ENCODE data around the gene REPS1. TPM values are rescaled to one million over a fixed set of nuclear protein-coding genes. Genes with fewer than 3 reads are reported as not detected.

REPS1 gene
- total RNA-seq, 1 experiment from 2014 or later: 55.1 TPM

DNA sequence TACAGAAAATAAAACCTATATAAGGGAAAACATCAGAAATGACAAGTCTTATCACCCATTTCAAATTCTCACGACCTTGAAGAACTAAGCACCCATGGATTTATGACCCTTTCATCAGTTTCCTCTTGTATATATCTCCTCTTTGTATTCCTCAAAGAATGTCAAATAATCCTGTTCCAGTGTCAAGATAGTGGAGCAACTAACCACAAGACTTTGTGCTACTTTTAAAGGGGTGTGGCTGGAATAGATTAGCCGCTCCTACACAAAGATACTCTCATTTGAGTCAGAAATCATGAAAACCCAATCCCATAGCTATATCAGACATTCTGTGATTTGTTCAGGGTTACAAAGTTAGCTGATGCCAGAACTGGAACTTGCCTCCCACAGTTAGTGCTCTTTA is 6.6 kb downstream of the REPS1 start (continued):
- no peak for TF ChIP-seq JAZF1 (CRISPR knock-in tag; IDR thresholded peaks at IDR 0.05)

DNA sequence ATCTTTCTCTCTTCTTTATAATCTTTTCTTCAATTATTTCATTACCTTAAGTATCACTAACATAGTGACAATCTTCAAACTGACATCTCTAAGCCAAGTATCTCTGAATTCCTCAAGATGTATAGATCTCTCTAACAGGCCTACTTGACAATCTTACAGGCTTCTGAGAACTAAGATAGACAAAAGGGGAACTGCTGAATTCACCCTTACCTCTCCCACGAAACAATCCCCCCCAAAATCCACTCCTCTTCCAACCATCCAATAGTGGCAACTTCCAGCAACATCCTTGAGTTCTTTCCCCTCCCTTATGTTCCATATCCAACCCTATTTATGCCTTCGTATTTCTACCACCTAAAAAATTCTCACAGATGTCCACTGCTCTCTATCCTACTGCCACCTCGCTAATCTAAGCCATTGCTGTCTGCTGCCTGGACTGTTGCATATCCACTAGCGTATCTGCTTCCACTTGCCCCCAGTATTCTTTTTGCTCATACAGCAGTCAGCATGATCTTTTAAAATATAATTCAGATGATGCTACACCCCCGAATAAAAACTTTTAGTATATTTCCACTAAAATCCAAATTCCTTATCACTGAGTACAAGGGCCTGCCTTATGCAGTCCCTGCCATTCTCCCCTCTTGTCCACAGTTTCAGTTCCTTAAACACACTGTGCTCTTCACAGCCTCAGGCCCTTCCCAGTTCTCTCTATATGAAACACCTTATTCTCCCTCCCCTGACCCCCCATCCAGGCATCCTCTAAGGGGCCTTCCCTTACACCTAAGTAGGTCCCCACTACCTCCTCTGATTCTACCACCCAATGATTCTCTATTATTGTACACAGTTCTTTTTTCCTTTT is 8.0 kb downstream of the REPS1 start:
- POLR2A ChIA-PET: interaction anchor here (0.7 kb wide), 2 partner anchors 145 to 162 kb away, joined by 3 to 12 read pairs; no protein-coding TSS in a partner anchor
- Mint-ChIP-seq H3K27me3 (ENCODE audit: low read depth) (no peaks in the 10 kb centered on the region), H3K27ac (peak overlapping the region; percentile 26), H3K9me3 (no peaks in the 10 kb centered on the region), H3K4me1 (peaks cover 56% of the 10 kb centered on the region), H3K36me3 (no peaks in the 10 kb centered on the region), H3K4me3 (no peak overlapping the region)
- CTCF ChIA-PET: no interaction called here
- no peak for ATAC-seq
- no peak for TF ChIP-seq PRRX2 (CRISPR knock-in tag; IDR thresholded peaks at IDR 0.05)
- TF ChIP-seq CREM (CRISPR knock-in tag; IDR thresholded peaks at IDR 0.05): no peak
- no peak for DNase-seq (ENCODE audit: low spot score)

DNA sequence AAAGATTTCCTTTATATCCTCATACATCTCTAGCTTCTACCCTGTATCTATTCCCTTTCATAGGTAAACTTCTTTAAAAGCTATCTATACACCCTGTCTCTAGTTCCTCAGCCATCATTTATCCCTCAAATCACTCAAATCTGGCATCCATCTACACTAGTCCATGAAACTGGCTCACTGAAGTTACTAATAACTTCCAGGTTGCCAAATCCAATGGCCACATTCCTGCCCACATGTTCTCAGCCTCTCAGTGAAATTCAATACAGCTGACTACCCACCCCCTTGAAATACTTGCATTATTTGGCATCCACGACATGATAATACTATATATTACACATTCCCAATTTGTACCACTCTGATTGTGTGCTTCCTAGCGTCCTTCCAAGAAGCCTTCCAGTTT is 8.7 kb downstream of the REPS1 start:
- ChIA-PET CTCF (no interaction called here), POLR2A (interaction anchor here (0.7 kb wide), 1 partner anchor 162 kb away, joined by 12 read pairs; no protein-coding TSS in a partner anchor)
- DNase-seq (ENCODE audit: low spot score) (no peak), ATAC-seq (no peak)
- Mint-ChIP-seq H3K27ac (peak overlapping the region; percentile 20; the same call in 1 of the 2 replicates), H3K36me3 (no peaks in the 10 kb centered on the region), H3K4me3 (no peak overlapping the region), H3K4me1 (peaks cover 61% of the 10 kb centered on the region), H3K27me3 (ENCODE audit: low read depth) (no peaks in the 10 kb centered on the region), H3K9me3 (no peaks in the 10 kb centered on the region)
- TF ChIP-seq, protein P1, sequence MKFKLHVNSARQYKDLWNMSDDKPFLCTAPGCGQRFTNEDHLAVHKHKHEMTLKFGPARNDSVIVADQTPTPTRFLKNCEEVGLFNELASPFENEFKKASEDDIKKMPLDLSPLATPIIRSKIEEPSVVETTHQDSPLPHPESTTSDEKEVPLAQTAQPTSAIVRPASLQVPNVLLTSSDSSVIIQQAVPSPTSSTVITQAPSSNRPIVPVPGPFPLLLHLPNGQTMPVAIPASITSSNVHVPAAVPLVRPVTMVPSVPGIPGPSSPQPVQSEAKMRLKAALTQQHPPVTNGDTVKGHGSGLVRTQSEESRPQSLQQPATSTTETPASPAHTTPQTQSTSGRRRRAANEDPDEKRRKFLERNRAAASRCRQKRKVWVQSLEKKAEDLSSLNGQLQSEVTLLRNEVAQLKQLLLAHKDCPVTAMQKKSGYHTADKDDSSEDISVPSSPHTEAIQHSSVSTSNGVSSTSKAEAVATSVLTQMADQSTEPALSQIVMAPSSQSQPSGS (CRISPR knock-in tag; IDR thresholded peaks at IDR 0.05; ENCODE audit: borderline replicate concordance, low read depth): no peak
- no peak for TF ChIP-seq SP1 (CRISPR knock-in tag; conservative IDR thresholded peaks at IDR 0.05)

DNA sequence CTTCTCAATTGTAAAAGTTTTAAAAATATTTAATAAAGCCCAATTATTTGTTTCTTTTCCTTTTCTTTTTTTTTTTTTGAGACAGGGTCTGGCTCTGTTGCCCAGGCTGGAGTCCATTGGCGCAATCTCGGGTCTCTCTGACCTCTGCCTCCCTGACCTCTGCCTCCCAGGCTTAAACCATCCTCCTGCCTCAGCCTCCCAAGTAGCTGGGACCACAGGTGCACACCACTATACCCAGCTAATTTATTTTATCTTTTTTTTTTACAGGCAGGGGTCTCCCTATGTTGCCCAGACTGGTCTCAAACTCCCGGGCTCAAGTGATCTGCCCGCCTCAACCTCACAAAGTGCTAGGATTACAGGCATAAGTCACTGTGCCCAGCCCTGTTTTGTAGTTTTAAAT is 9.8 kb downstream of the REPS1 start:
- ChIA-PET CTCF (no interaction called here), POLR2A (interaction anchor here (1.0 kb wide), 1 partner anchor 9 kb away, joined by 3 read pairs; no protein-coding TSS in a partner anchor)
- Mint-ChIP-seq H3K27ac (no peak overlapping the region), H3K4me3 (no peak overlapping the region), H3K4me1 (peaks cover 69% of the 10 kb centered on the region), H3K36me3 (no peaks in the 10 kb centered on the region), H3K9me3 (no peaks in the 10 kb centered on the region), H3K27me3 (ENCODE audit: low read depth) (no peaks in the 10 kb centered on the region)
- DNase-seq (ENCODE audit: low spot score) (no peak), ATAC-seq (no peak)
- TF ChIP-seq GTF2I (CRISPR knock-in tag; conservative IDR thresholded peaks at IDR 0.05) (0 out of 2 replicates have a peak, but pooled peaks have one; percentile 51), OVOL2 (CRISPR knock-in tag; IDR thresholded peaks at IDR 0.05; ENCODE audit: borderline replicate concordance) (no peak), ZNF121 (CRISPR knock-in tag; IDR thresholded peaks at IDR 0.05) (peak; percentile 90)

DNA sequence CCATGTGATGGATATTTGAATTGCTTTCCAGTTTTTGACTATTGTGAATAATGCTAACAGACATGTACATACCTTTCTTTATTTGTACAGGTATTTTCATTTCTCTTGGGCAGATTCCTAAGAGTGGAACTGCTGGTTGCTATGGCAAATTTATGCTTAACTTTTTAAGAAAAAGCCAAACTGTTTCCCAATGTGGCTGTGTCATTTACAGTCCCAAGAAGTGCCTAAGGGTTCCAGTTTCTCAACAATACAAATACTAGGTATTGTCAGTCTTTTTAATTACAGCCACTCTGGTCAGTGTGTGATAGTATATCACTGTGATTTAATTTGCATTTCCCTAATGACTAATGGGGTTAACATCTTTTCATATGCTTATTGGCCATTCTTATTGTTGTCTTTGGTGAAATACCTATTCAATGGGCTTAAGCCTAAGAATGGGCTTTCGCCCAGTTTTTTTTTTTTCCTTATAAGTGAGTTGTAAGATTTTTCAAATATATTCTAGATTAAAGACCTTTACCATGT is 10.3 kb downstream of the REPS1 start:
- Mint-ChIP-seq H3K27ac (no peak overlapping the region), H3K9me3 (no peaks in the 10 kb centered on the region), H3K27me3 (ENCODE audit: low read depth) (no peaks in the 10 kb centered on the region), H3K36me3 (no peaks in the 10 kb centered on the region), H3K4me3 (no peak overlapping the region), H3K4me1 (peaks cover 74% of the 10 kb centered on the region)
- peak; percentile 73 for ATAC-seq
- no peak for DNase-seq (ENCODE audit: low spot score)
- ChIA-PET POLR2A (interaction anchor here (1.0 kb wide), 1 partner anchor 9 kb away, joined by 3 read pairs; no protein-coding TSS in a partner anchor), CTCF (interaction anchor here (1.0 kb wide), 1 partner anchor 10 kb away, joined by 6 read pairs; the partner anchor contains the start of gene REPS1)
- no peak for TF ChIP-seq ZNF138 (CRISPR knock-in tag; conservative IDR thresholded peaks at IDR 0.05)
- TF ChIP-seq ATF1 (CRISPR knock-in tag; IDR thresholded peaks at IDR 0.05): no peak
- TF ChIP-seq, protein P2, sequence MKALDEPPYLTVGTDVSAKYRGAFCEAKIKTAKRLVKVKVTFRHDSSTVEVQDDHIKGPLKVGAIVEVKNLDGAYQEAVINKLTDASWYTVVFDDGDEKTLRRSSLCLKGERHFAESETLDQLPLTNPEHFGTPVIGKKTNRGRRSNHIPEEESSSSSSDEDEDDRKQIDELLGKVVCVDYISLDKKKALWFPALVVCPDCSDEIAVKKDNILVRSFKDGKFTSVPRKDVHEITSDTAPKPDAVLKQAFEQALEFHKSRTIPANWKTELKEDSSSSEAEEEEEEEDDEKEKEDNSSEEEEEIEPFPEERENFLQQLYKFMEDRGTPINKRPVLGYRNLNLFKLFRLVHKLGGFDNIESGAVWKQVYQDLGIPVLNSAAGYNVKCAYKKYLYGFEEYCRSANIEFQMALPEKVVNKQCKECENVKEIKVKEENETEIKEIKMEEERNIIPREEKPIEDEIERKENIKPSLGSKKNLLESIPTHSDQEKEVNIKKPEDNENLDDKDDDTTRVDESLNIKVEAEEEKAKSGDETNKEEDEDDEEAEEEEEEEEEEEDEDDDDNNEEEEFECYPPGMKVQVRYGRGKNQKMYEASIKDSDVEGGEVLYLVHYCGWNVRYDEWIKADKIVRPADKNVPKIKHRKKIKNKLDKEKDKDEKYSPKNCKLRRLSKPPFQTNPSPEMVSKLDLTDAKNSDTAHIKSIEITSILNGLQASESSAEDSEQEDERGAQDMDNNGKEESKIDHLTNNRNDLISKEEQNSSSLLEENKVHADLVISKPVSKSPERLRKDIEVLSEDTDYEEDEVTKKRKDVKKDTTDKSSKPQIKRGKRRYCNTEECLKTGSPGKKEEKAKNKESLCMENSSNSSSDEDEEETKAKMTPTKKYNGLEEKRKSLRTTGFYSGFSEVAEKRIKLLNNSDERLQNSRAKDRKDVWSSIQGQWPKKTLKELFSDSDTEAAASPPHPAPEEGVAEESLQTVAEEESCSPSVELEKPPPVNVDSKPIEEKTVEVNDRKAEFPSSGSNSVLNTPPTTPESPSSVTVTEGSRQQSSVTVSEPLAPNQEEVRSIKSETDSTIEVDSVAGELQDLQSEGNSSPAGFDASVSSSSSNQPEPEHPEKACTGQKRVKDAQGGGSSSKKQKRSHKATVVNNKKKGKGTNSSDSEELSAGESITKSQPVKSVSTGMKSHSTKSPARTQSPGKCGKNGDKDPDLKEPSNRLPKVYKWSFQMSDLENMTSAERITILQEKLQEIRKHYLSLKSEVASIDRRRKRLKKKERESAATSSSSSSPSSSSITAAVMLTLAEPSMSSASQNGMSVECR (CRISPR knock-in tag; IDR thresholded peaks at IDR 0.05; ENCODE audit: borderline replicate concordance): no peak
- TF ChIP-seq, protein P3, sequence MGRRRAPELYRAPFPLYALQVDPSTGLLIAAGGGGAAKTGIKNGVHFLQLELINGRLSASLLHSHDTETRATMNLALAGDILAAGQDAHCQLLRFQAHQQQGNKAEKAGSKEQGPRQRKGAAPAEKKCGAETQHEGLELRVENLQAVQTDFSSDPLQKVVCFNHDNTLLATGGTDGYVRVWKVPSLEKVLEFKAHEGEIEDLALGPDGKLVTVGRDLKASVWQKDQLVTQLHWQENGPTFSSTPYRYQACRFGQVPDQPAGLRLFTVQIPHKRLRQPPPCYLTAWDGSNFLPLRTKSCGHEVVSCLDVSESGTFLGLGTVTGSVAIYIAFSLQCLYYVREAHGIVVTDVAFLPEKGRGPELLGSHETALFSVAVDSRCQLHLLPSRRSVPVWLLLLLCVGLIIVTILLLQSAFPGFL (CRISPR knock-in tag; IDR thresholded peaks at IDR 0.05; ENCODE audit: borderline replicate concordance): no peak
- TF ChIP-seq, protein P4, sequence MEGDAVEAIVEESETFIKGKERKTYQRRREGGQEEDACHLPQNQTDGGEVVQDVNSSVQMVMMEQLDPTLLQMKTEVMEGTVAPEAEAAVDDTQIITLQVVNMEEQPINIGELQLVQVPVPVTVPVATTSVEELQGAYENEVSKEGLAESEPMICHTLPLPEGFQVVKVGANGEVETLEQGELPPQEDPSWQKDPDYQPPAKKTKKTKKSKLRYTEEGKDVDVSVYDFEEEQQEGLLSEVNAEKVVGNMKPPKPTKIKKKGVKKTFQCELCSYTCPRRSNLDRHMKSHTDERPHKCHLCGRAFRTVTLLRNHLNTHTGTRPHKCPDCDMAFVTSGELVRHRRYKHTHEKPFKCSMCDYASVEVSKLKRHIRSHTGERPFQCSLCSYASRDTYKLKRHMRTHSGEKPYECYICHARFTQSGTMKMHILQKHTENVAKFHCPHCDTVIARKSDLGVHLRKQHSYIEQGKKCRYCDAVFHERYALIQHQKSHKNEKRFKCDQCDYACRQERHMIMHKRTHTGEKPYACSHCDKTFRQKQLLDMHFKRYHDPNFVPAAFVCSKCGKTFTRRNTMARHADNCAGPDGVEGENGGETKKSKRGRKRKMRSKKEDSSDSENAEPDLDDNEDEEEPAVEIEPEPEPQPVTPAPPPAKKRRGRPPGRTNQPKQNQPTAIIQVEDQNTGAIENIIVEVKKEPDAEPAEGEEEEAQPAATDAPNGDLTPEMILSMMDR (IDR thresholded peaks at IDR 0.05): no peak
- no peak for TF ChIP-seq SP1 (CRISPR knock-in tag; conservative IDR thresholded peaks at IDR 0.05)
- no peak for TF ChIP-seq GTF2I (CRISPR knock-in tag; conservative IDR thresholded peaks at IDR 0.05)
- TF ChIP-seq TEAD4 (CRISPR knock-in tag; IDR thresholded peaks at IDR 0.05): no peak
